HepG2 (cell line): ENCODE results near the gene ALDH3A1. TPM values are rescaled to one million over a fixed set of nuclear protein-coding genes. Genes with fewer than 3 reads are reported as not detected.

Source experiments
- CREB1 ChIP-seq, 2 experiments: fragments of 450-650 bp in 1 of 2; IDR thresholded peaks; 2 replicates each; pipeline ENCODE4 v1.6.1; 2016 to 2017; ENCODE audit warnings: control low read depth in 1 of 2, mild to moderate bottlenecking in 1 of 2, missing compliant biosample characterization in 1 of 2, missing genetic modification characterization in 1 of 2
- EEA1 ChIP-seq: sonication (generic); formaldehyde crosslinking; IDR thresholded peaks from 2 replicates; pipeline ENCODE4 v1.5.1; 2020; ENCODE audit warnings: mild to moderate bottlenecking, missing genetic modification reagents, borderline replicate concordance
- NCOA2 ChIP-seq: sonication (generic); formaldehyde crosslinking; IDR thresholded peaks from 2 replicates; pipeline ENCODE4 v1.8.0; 2022; ENCODE audit warnings: inconsistent platforms
- NFYC ChIP-seq: IDR thresholded peaks from 2 replicates; pipeline ENCODE4 v1.6.1; 2016; ENCODE audit warnings: missing genetic modification reagents, missing compliant biosample characterization
- NR2F2 ChIP-seq: IDR thresholded peaks from 2 replicates; pipeline ENCODE4 v1.6.1; 2012; ENCODE audit warnings: low read depth, inconsistent platforms, borderline replicate concordance
- PRPF4 ChIP-seq: fragments of 200-400 bp; formaldehyde crosslinking; IDR thresholded peaks from 2 replicates; pipeline ENCODE4 v1.6.1; 2016; ENCODE audit warnings: low read length, low read depth; ENCODE audit not compliant: poor library complexity, severe bottlenecking
- SMAD3 ChIP-seq: sonication (generic); formaldehyde crosslinking; IDR thresholded peaks from 2 replicates; pipeline ENCODE4 v1.4.0; 2020; ENCODE audit warnings: missing genetic modification reagents
- TAF15 ChIP-seq: fragments of 200-400 bp; formaldehyde crosslinking; IDR thresholded peaks from one replicate; pipeline ENCODE4 v1.6.1; 2018; ENCODE audit warnings: mild to moderate bottlenecking, low read depth, low read length; ENCODE audit not compliant: poor library complexity, severe bottlenecking
- ZEB1 ChIP-seq: IDR thresholded peaks from 2 replicates; pipeline ENCODE4 v1.6.1; 2012; ENCODE audit warnings: mild to moderate bottlenecking, low read depth, inconsistent platforms; ENCODE audit not compliant: insufficient replicate concordance
- ZNF569 ChIP-seq: sonication (generic); formaldehyde crosslinking; IDR thresholded peaks from 2 replicates; pipeline ENCODE4 v1.5.0; 2020; ENCODE audit warnings: mild to moderate bottlenecking, missing genetic modification reagents, moderate library complexity, borderline replicate concordance
- ZNF577 ChIP-seq: sonication (generic); formaldehyde crosslinking; IDR thresholded peaks from 2 replicates; pipeline ENCODE4 v1.4.0; 2020; ENCODE audit warnings: mild to moderate bottlenecking, low read depth, missing genetic modification reagents, borderline replicate concordance
- polyA plus RNA-seq, 8 experiments: library from polyadenylated mRNA; depleted of rRNA in 3 of 8; stranded (reverse) in 7 of 8; unstranded in 1 of 8; fragments of >200 nt; fragmentation: Illumina TruSeq in 4 of 8; extraction: Trizol in 4 of 8; gene quantifications; 2 replicates each; pipeline versions ENCODE4 v1.2.1 to v1.2.3, GENCODE V29; 2011 to 2016; ENCODE audit warnings: low read depth in 4 of 8, missing spikeins in 1 of 8, mixed read lengths in 1 of 8; ENCODE audit not compliant: insufficient read depth in 1 of 8
- total RNA-seq, 5 experiments: library from RNA; depleted of rRNA; stranded (reverse); fragments of >200 nt; fragmentation: Illumina TruSeq; extraction: Trizol; gene quantifications; 2 replicates each; pipeline ENCODE4 v1.2.3, GENCODE V29; 2016; ENCODE audit warnings: low read depth in 1 of 5
- TF ChIP-seq, protein P1 (sequence below): sonication (generic); formaldehyde crosslinking; IDR thresholded peaks from 2 replicates; pipeline ENCODE4 v1.4.0; 2020; ENCODE audit warnings: missing genetic modification reagents, borderline replicate concordance
- TF ChIP-seq, protein P2 (sequence below): IDR thresholded peaks from 2 replicates; pipeline ENCODE4 v1.6.1; 2018; ENCODE audit warnings: missing genetic modification reagents, mild to moderate bottlenecking, missing compliant biosample characterization
- TF ChIP-seq, protein P3 (sequence below): sonication (generic); formaldehyde crosslinking; conservative IDR thresholded peaks from 2 replicates; pipeline ENCODE4 v1.5.0; 2020; ENCODE audit warnings: missing genetic modification reagents
- TF ChIP-seq, protein P4 (sequence below): sonication (generic); formaldehyde crosslinking; IDR thresholded peaks from 2 replicates; pipeline ENCODE4 v1.5.1; 2020; ENCODE audit warnings: mild to moderate bottlenecking, missing genetic modification reagents, moderate library complexity
- TF ChIP-seq, protein P5 (sequence below), 2 experiments: sonication (generic) in 1 of 2; formaldehyde crosslinking in 1 of 2; IDR thresholded peaks; 2 replicates each; pipeline versions ENCODE4 v1.4.0 to v1.6.1; 2016 to 2020; ENCODE audit warnings: borderline replicate concordance in 1 of 2, low read depth in 1 of 2, mild to moderate bottlenecking in 1 of 2, missing genetic modification reagents in 1 of 2

The ALDH3A1 gene
- total and polyA plus RNA-seq, 2 of the 13 experiments (the other 11 are each of a cell fraction or from before 2014, with no cell fraction given), result 0.07 to 0.62 TPM

DNA sequence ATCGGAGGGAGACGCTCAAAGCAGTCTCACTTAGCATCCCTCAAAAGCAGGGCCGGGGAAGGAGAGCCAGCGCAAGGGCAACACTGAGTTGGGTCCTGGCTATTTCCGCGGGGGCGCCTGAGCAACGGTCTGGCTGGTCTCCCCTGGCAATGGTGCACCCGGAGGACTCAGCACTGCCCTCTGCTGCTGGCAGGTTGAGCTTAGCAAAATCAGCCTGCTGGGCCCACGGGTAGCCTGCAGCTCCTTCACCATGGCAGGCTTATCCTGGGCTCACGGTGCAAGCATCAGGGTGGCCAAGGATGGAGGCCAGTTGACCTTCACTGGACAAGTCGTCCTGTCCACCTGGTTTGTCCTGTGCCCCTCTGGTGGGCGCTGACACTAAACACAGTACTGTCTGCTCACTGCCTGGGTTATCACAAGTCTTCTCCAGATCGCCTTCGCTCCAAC lies 14.4 kb upstream of the ALDH3A1 start (continued):
- TF ChIP-seq EEA1 (CRISPR knock-in tag), result no peak
- TF ChIP-seq, protein P1, sequence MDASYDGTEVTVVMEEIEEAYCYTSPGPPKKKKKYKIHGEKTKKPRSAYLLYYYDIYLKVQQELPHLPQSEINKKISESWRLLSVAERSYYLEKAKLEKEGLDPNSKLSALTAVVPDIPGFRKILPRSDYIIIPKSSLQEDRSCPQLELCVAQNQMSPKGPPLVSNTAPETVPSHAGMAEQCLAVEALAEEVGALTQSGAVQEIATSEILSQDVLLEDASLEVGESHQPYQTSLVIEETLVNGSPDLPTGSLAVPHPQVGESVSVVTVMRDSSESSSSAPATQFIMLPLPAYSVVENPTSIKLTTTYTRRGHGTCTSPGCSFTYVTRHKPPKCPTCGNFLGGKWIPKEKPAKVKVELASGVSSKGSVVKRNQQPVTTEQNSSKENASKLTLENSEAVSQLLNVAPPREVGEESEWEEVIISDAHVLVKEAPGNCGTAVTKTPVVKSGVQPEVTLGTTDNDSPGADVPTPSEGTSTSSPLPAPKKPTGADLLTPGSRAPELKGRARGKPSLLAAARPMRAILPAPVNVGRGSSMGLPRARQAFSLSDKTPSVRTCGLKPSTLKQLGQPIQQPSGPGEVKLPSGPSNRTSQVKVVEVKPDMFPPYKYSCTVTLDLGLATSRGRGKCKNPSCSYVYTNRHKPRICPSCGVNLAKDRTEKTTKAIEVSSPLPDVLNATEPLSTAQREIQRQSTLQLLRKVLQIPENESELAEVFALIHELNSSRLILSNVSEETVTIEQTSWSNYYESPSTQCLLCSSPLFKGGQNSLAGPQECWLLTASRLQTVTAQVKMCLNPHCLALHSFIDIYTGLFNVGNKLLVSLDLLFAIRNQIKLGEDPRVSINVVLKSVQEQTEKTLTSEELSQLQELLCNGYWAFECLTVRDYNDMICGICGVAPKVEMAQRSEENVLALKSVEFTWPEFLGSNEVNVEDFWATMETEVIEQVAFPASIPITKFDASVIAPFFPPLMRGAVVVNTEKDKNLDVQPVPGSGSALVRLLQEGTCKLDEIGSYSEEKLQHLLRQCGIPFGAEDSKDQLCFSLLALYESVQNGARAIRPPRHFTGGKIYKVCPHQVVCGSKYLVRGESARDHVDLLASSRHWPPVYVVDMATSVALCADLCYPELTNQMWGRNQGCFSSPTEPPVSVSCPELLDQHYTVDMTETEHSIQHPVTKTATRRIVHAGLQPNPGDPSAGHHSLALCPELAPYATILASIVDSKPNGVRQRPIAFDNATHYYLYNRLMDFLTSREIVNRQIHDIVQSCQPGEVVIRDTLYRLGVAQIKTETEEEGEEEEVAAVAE (CRISPR knock-in tag), result no peak
- TF ChIP-seq NCOA2 (CRISPR knock-in tag), result no peak
- TF ChIP-seq NR2F2, result no peak
- no peak for TF ChIP-seq NFYC (CRISPR knock-in tag)
- no peak for TF ChIP-seq ZEB1
- no peak for TF ChIP-seq ZNF569 (CRISPR knock-in tag)
- TF ChIP-seq PRPF4, result no peak
- TF ChIP-seq, protein P2, sequence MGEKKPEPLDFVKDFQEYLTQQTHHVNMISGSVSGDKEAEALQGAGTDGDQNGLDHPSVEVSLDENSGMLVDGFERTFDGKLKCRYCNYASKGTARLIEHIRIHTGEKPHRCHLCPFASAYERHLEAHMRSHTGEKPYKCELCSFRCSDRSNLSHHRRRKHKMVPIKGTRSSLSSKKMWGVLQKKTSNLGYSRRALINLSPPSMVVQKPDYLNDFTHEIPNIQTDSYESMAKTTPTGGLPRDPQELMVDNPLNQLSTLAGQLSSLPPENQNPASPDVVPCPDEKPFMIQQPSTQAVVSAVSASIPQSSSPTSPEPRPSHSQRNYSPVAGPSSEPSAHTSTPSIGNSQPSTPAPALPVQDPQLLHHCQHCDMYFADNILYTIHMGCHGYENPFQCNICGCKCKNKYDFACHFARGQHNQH (CRISPR knock-in tag), result no peak
- TF ChIP-seq CREB1 (IDR thresholded peaks at IDR 0.05), result no peak
- TF ChIP-seq CREB1 (CRISPR knock-in tag; IDR thresholded peaks at IDR 0.05), result no peak
- TF ChIP-seq, protein P3, sequence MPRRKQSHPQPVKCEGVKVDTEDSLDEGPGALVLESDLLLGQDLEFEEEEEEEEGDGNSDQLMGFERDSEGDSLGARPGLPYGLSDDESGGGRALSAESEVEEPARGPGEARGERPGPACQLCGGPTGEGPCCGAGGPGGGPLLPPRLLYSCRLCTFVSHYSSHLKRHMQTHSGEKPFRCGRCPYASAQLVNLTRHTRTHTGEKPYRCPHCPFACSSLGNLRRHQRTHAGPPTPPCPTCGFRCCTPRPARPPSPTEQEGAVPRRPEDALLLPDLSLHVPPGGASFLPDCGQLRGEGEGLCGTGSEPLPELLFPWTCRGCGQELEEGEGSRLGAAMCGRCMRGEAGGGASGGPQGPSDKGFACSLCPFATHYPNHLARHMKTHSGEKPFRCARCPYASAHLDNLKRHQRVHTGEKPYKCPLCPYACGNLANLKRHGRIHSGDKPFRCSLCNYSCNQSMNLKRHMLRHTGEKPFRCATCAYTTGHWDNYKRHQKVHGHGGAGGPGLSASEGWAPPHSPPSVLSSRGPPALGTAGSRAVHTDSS, result no peak
- TF ChIP-seq, protein P4, sequence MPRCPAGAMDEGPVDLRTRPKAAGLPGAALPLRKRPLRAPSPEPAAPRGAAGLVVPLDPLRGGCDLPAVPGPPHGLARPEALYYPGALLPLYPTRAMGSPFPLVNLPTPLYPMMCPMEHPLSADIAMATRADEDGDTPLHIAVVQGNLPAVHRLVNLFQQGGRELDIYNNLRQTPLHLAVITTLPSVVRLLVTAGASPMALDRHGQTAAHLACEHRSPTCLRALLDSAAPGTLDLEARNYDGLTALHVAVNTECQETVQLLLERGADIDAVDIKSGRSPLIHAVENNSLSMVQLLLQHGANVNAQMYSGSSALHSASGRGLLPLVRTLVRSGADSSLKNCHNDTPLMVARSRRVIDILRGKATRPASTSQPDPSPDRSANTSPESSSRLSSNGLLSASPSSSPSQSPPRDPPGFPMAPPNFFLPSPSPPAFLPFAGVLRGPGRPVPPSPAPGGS (CRISPR knock-in tag), result no peak
- TF ChIP-seq, protein P5, sequence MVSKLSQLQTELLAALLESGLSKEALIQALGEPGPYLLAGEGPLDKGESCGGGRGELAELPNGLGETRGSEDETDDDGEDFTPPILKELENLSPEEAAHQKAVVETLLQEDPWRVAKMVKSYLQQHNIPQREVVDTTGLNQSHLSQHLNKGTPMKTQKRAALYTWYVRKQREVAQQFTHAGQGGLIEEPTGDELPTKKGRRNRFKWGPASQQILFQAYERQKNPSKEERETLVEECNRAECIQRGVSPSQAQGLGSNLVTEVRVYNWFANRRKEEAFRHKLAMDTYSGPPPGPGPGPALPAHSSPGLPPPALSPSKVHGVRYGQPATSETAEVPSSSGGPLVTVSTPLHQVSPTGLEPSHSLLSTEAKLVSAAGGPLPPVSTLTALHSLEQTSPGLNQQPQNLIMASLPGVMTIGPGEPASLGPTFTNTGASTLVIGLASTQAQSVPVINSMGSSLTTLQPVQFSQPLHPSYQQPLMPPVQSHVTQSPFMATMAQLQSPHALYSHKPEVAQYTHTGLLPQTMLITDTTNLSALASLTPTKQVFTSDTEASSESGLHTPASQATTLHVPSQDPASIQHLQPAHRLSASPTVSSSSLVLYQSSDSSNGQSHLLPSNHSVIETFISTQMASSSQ (IDR thresholded peaks at IDR 0.05; ENCODE audit: low read depth), result no peak
- TF ChIP-seq, protein P5 (CRISPR knock-in tag; IDR thresholded peaks at IDR 0.05; ENCODE audit: borderline replicate concordance), result no peak
- no peak for TF ChIP-seq SMAD3
- no peak for TF ChIP-seq TAF15
- no peak for TF ChIP-seq ZNF577 (CRISPR knock-in tag)
